ENCODE data around the gene PEX11G.

- no peak for TF ChIP-seq CTCF (IDR thresholded peaks at IDR 0.05 in 8 of 11, conservative IDR thresholded peaks at IDR 0.05 in 3 of 11)
- TF ChIP-seq POLR2A (IDR thresholded peaks at IDR 0.05), result no peak
- TF ChIP-seq POLR2AphosphoS5 (IDR thresholded peaks at IDR 0.05), result no peak
These were observed 13.7 kb upstream of the PEX11G start for GRCh38 chr19:7502552-7502951.

All from spleen (tissue), 7 donors.